Anterior cingulate cortex (tissue), 58 donors: ENCODE data around the gene TAF1D.

Experiments used
- DNase-seq, 58 donors: peaks; one replicate each; lab custom pipeline; 2025; lab: John Stamatoyannopoulos, UW

TAF1D gene

GRCh38 chr11:93753241-93753640 is 11.9 kb upstream of the TAF1D start:
- no peak for DNase-seq

GRCh38 chr11:93751001-93751400 is 9.7 kb upstream of the TAF1D start:
- DNase-seq = no peak

GRCh38 chr11:93747122-93747521 is 5.8 kb upstream of the TAF1D start:
- DNase-seq = no peak

GRCh38 chr11:93746101-93746500 is 4.8 kb upstream of the TAF1D start:
- DNase-seq = no peak

GRCh38 chr11:93745005-93745755 is 3.9 kb upstream of the TAF1D start:
- DNase-seq = peak in 13 of 58 donors; percentile 5 to 44 (median 12)

- peak in 2 of 58 donors; percentile 8 to 28 for DNase-seq
Measured at GRCh38 chr11:93744669-93745004, 3.3 kb upstream of the TAF1D start.

- DNase-seq = no peak
Measured at GRCh38 chr11:93743291-93743690, 2.0 kb upstream of the TAF1D start.

GRCh38 chr11:93741882-93742226 is 559 bp upstream of the TAF1D start:
- peak in 2 of 58 donors; percentile 57 to 58 for DNase-seq

GRCh38 chr11:93740730-93741093 is 583 bp downstream of the TAF1D start:
- peak in 33 of 58 donors; percentile 18 to 78 (median 47) for DNase-seq

GRCh38 chr11:93740031-93740729 is 1.1 kb downstream of the TAF1D start:
- DNase-seq = no peak

GRCh38 chr11:93738647-93739081 is 2.6 kb downstream of the TAF1D start:
- no peak for DNase-seq

GRCh38 chr11:93737904-93738612 is 3.2 kb downstream of the TAF1D start:
- DNase-seq = no peak

GRCh38 chr11:93736129-93736528 is 5.2 kb downstream of the TAF1D start:
- DNase-seq = no peak

- no peak for DNase-seq
Measured at GRCh38 chr11:93735627-93736026, 5.7 kb downstream of the TAF1D start.

- no peak for DNase-seq
Measured at GRCh38 chr11:93734427-93735222, 6.7 kb downstream of the TAF1D start.

GRCh38 chr11:93733474-93733873 is 7.8 kb downstream of the TAF1D start:
- DNase-seq = no peak

GRCh38 chr11:93732237-93732892 is 8.9 kb downstream of the TAF1D start:
- DNase-seq = no peak

- DNase-seq = no peak
Measured at GRCh38 chr11:93730108-93731107, 10.9 kb downstream of the TAF1D start.

GRCh38 chr11:93729129-93729616 is 12.1 kb downstream of the TAF1D start:
- no peak for DNase-seq
